ENCODE results near the gene NRG3.

Gene NRG3

DNA sequence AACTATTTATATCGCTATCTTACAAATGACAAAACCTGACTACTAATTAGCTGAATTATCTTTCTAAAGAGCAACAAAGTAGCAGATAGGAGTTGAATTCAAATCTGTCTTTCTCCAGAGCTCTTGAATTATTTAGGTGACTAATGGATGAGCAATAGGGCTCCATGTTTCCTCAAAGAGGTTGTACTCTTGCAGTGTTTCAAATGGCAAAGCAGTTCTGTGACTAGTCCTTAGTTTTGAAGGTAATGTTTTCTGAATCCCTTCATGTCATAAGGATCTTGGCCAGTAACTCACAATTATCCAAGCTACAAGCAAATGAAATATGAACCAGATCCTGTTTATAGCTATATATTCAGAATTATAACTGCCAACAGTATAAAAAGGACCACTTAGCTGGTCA, 999.7 kb downstream of the NRG3 start:
- in situ Hi-C loops (cut with MboI; ENCODE audit: low sequenced_read_pairs): no loop called here

DNA sequence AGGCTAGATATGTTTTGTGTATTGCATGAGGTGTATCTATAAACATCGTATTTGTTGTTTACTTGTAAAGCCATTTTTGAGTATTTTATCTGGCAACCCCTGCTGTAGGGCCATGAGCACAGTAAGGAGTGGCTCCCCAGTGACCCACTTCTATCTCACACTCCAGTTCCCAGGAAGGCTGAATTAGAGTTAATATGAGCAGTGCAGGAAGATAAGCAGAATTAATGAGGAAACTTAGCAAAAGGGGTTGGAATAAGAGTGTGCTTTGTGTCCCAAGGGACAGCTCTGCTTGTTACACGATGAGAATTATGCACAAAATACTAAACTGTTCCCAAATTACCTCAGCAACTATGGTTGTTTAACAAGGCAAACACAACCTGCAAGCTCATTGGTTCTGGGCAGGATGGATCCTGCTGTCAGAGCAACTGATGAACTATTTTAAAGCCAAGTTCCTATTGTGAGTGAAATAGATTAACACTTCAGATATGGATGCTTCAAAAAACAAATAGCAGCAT, 1005.8 kb downstream of the NRG3 start:
- in situ Hi-C loops (cut with MboI; ENCODE audit: low sequenced_read_pairs): no loop called here

DNA sequence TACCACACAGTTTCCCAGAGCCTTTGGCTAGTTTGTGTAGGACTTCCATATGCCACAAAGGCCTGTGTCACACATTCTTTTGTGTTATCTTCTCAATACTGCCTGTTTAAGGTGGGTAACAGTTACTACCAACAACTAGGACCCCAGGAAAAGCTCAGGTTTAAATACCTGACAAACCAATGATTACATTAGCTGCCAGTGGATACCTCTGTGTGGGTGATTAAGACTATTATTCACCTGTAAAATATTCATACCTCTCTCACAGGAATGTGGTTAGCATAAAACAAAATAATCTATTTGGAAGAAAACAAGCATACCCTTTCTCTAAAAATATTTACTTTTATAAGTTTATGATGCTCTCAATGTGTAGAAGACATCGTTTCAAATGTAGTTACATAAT, 1007.7 kb downstream of the NRG3 start:
- in situ Hi-C loops (cut with MboI; ENCODE audit: low sequenced_read_pairs): no loop called here

DNA sequence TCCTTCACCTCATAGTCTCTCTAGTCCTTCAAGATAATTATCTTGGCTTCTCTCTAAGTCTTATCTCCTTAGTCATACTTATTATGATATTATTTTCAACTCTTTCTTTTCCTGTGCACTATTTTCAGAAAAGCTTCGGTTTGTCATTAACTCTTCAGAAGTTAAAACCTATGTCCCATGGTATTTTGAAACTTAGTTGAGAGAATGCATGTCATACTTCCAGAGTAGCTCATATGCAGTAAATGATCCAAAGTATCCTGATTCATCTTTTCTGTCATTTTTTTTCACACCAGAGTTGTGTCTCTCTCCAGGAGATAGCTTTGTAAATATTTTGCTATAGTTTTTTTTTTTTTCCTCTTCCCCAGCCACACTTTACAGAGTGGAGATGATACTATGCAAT, 1008.6 kb downstream of the NRG3 start:
- in situ Hi-C loops (cut with MboI; ENCODE audit: low sequenced_read_pairs): no loop called here

DNA sequence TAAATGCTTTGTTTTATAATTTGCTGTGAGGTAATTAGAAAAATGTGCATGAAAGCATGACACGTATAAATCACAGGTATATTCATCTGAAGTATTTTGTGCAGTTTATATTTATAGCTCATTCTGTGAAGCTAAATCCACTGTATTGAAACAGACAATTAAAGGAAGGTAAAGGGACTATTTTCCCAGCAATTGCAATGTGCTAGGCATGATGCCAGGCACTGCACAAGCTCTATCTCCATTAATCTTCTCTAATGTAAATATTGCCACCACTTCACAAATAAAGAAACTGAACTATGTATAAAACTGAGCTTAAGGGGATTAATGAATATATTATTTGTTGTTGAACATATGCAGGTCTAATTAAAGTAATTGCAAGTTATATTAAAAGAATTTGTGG, 1012.5 kb downstream of the NRG3 start:
- in situ Hi-C loops (cut with MboI; ENCODE audit: low sequenced_read_pairs): no loop called here

DNA sequence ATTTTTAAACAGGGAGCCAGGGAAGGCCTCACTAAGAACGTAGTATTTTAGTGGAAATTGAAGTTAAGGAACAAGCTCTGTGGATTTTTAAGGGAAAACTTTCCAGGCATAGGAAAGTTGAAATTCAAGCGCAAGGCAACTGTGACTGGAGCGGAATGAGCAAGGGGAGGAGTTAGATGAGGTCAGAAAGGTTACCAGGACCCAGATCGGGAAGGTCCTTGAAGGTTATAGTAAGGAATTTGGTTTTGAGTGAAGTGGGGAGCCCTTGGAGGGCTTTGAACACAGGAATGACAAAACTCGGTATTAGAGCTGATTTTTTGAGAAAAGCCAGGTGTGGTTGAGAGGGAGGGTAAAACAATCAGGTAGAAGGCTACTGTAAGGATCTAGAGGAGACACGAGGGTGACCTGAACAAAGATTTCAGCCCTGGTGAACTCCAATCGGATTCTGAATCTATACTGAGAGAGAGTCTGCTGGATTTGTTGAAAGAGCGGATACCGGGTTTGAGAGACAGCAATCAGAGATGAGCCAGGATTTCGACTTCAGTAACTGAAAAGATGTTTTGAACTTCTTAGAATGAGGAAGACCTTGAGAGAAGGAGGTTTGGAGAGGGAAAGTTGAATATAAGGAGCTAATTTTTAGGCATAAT, 1013.9 kb downstream of the NRG3 start:
- in situ Hi-C loops (cut with MboI; ENCODE audit: low sequenced_read_pairs): no loop called here

DNA sequence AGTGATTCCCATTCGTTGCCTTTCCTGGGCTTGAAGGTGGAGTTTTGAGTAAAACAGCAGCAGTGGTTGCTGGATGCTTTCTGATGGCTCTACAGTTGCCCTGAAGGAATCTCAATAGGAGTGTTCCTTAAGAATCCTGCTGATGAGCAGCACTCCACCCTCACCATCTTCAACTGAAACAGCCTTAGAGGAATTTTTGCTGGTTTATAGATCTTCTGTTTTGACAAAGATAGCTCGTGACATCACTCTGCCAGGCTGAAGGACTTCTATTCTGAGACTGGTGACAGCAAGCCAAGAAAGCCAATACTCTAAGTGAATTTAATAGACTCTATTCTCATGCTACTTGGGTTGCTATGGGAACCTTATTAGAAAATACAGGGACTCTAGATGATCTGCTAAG, 1014.7 kb downstream of the NRG3 start:
- in situ Hi-C loops (cut with MboI; ENCODE audit: low sequenced_read_pairs): no loop called here

DNA sequence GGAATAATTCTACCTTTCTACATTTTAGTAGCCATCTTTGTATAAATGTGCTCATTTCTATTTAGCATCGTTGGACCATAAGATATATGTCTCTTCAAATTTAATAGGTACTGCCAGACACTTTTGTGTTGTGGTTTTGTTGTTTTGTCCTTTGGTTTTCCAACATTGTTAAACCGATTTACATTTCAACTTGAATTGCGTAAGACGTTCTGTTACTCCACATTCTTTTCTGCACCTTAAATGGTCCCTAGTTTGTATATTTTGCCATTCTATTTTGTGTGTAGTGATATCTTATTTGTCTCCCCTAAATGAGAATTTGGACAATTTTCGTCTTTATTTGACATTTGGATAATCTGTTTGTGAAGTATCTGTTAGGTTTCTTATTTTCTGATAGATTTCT, 1015.6 kb downstream of the NRG3 start:
- in situ Hi-C loops (cut with MboI; ENCODE audit: low sequenced_read_pairs): no loop called here

DNA sequence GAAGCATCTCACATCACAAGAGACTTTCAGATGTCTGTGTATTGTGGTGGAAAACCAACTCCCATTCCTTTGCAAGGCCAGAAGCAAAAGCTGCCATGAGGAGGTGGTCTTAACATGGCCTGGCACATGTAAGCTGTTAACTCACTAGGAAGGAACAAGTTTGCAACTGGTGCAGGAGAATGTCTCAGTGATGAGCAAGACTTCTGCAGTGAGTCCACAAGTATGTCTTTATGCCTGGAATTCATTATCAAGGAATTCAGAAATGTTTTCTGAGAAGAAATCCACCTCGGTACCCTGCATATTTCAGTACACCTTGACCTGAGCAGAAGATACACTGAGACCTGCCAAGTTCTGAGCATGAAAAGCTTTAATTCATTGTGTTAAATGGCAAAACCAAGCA, 1033.1 kb downstream of the NRG3 start:
- in situ Hi-C loops (cut with MboI; ENCODE audit: low sequenced_read_pairs): no loop called here

DNA sequence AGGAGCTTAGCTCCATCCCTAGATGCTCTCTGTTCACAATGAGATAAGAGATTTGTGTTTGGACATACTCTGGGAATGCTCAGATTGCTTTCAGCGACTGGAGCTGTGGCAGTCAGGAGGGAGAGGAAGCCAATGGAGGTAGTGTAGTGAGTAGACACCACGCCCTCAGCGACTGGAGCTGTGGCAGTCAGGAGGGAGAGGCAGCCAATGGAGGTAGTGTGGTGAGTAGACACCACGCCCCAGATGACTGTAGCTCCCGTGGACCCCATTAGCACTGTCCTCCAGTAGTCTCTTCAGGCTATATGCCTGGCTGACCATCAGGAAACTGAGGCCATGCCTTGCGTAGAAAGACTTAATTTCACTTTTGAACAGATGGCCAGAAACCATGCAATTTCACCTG, 1033.8 kb downstream of the NRG3 start:
- in situ Hi-C loops (cut with MboI; ENCODE audit: low sequenced_read_pairs): no loop called here

DNA sequence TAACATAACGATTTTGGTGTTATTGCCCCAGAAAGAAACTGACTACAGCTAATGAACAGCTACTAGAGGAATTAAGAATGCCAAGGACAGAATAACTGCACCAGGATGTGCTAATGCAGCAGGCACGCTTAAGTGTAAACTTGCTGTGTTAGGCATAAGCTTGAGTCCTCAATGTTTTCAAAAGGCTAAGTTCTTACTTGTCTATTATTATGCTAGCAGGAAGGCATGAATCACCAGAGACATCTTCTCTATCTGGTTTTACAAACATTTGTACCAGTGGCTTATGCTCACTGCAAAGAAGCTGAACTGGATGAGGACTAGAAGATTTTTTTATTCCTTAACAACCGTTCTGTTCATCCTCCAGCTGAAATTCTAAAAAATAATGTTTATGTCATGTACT, 1035.3 kb downstream of the NRG3 start:
- in situ Hi-C loops (cut with MboI; ENCODE audit: low sequenced_read_pairs): no loop called here

DNA sequence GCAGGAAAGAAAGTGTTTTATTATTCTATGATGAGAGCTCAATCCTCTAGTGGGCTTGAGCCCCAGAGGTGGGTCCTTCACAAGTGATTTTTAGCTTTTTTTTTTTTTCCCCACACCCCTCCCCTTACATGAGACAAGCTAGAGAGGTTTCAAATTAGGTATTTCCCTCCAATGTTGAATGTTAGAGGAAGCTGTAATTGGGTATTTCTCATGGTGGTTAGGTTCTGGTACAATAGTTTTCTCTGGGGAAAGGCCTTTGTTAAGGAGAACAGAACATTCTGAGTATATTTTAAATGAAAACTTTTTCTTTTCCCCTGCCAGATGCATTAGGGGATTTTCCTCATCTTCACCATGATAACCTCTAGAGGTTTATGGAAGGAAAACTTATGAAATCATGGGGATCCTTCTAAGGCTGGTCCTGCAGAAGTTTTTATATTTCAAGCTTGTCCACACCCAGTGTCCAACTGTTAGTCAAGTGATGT, 1039.7 kb downstream of the NRG3 start:
- in situ Hi-C loops (cut with MboI; ENCODE audit: low sequenced_read_pairs): no loop called here

DNA sequence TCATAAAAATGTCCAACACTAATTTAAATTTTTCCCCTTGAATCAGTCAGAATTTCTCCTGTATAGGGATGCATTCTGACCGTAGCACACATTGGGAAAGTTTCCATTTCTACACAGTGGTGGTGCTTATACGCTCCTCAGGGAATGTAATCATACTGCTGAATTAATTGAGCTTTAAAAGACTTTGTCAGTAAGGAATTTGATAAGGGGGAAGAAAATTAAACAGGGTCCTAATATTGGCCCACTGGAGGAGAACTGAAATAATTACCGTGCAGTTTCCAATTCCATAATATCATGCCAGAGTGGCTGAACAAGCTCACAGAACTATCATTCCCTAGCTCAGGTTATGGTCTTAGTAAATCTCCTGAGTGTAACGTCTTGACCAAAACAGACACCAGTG, 1041.9 kb downstream of the NRG3 start:
- in situ Hi-C loops (cut with MboI; ENCODE audit: low sequenced_read_pairs): no loop called here

DNA sequence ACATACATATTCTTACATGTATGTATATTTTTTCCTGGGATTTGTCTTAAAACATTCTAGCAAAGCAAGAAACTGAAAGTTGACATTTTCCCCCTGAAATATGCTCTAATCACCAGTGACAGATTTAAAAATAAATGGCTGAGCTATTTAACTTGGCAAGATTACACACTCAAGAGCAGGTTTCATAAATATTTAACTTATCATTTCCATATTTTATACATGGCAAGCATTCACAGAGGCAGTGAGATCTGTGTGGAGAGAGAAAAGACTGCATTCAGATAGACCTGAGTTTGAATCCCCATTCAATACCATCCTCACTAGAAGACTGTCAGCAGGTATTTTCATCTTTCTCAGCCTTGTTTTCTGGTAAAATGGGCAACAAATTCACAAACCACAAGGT, 1043.0 kb downstream of the NRG3 start:
- in situ Hi-C loops (cut with MboI; ENCODE audit: low sequenced_read_pairs): no loop called here

DNA sequence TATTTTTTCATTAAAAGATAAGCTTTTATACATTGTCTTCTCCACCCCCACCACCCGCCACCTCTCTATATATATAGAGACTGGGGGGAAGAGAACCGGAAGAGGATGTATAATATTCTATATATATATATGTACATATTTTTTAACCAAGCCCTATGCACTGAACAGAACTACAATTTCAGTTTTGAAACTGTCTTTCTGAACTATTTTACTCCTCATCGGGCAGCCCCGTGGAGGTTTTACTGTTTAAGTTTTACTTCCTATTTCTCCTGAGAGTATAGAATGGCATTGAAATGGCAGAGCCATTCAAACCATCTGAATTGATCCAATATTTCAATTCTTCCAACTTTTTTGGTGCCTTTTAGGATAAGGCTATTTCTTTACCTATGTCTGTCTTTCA, 1047.1 kb downstream of the NRG3 start:
- in situ Hi-C loops (cut with MboI; ENCODE audit: low sequenced_read_pairs): no loop called here

DNA sequence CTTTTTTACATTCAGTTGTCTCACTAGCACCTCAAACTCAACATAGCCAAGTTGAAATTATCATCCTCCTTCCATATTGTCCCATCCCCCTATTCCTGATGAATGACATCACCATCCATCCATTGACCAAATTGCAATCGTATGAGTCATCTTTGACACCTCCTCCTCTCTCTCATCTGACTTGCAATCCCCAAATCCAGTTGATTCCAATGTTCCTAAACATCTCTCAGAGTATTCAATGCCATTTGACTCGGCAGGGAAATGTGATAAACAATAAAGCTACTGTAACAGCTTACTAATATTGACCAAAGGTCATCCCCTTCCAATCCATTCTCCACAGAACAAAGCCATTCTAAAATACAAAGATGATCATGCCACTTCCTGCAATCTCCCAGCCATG, 1047.8 kb downstream of the NRG3 start:
- in situ Hi-C loops (cut with MboI; ENCODE audit: low sequenced_read_pairs): no loop called here

DNA sequence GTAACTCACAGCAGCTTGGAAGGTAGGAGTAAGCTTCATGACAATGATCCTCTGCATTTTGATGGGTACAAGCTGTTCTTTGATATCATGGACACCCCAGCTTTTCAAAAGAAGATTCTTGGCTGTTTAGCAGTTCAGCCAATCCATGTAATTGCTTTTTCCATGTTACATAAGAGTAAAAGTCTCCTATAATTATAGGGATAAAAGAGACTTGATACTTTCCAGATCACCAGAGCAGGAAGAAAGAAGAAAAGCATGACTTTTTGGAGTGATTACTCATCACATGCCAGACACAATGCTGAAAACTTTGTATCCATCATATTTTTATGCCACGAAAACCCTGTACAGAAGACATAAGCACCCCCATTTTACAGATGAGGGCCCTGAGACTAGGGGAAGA, 1049.7 kb downstream of the NRG3 start:
- in situ Hi-C loops (cut with MboI; ENCODE audit: low sequenced_read_pairs): no loop called here

DNA sequence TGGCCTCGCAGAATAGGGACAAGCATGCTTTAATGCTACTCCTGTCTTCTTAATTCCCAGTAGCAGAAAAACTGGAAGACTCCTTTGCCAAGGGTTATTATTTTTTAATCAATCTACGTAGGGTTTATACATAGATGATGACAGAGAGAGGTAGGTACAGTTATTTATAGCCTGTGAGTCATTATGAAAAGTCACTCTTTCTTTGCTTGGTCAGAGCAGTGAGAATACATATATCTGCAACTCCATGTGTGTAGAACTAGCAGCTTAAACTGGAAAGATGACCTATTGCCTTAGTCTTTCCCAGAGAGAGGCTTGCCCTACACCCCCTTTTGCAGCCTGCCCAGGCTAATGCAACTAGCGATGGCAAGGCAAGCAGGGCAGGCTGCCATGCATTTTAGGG, 1050.6 kb downstream of the NRG3 start:
- in situ Hi-C loops (cut with MboI; ENCODE audit: low sequenced_read_pairs): no loop called here

DNA sequence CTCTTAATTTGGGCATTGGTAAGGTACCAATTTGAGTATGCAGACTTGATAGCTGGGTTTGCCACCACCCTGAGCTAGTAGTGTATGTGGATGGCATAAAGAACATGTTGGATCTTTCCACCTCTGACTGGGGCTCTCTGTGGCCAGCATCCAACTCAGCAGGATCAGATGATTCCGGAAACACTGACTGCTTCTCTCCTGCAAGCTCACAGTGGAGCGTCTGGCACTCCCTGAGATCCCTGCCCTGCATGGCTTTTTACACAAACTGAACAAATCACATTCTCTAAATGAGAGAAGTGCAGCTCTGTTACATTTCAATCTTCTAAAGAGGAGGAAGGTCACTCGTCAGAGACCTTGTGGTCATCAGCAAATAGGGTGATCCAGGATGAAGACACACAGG, 1057.5 kb downstream of the NRG3 start:
- in situ Hi-C loops (cut with MboI; ENCODE audit: low sequenced_read_pairs): no loop called here

DNA sequence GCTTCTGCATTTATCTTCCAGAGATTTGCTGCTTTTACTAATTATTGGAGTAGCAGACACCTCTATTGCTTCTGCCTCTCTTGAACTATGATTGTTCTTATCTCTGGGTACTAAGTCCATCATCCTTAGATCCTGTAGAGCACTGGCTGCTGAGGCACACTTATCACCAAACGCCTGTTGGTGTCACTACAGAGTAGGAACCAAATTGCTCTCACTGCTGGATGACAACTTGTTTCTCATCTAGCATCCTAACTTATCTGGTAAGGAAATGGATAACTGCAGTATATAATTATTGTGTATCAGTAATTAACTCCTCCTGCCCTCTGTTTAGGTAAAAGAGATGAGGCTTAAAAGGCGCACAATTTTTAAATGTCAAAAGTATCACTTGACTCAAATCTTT, 1059.4 kb downstream of the NRG3 start:
- in situ Hi-C loops (cut with MboI; ENCODE audit: low sequenced_read_pairs): no loop called here

DNA sequence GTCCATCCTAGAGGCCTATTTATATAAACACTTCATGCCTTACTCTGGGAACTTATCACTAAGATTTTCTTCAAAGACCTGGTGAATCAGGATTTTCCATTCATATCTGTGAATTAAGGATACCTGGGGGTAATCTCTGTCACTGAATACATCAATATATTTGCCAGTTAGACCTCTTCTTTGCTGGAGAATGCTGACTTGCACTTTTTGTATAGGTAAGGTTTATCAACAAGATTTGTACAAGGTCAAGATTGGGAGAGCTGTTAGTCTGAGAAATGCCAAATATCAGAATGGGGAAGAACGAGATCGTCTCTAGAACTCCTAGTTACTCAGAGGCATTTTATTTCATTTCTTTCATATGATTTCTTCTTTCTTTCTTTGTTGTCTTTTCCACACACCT, 1060.0 kb downstream of the NRG3 start:
- in situ Hi-C loops (cut with MboI; ENCODE audit: low sequenced_read_pairs): no loop called here

DNA sequence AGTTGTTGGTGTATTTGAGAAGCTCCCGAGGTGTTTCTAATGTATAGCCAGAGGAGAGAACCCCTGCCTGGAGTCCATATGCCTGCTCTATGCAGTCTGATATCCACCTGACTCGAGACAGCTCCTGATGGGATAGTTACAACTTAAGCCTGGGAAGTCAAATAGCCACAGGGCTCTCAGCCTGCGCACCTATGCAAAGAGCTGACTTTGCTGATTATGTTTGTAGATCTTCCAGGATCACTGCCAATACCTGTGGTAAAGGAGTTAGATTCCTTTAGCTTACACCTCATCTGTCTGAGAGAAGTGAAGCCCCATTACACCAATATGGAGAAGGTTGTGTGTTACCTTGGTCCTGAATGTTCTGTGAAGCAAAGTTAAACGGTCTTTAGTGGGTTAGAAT, 1063.3 kb downstream of the NRG3 start:
- in situ Hi-C loops (cut with MboI; ENCODE audit: low sequenced_read_pairs): no loop called here
